GM21528 (cell line): Measurements from ENCODE around the gene THSD4.
"Not testable (repeated sequence)": the region's sequence is repeated elsewhere in the genome, so short reads cannot be mapped to it uniquely, and the experiment has no call there.

Experiments
- ATAC-seq: cut with Tn5 transposase; IDR thresholded peaks from one replicate; pipeline ENCODE4 v1.9.1; 2021; ENCODE audit warnings: mild to moderate bottlenecking, moderate library complexity; ENCODE audit not compliant: unreplicated experiment, low FRiP score

Gene THSD4

GRCh38 chr15:71245588-71245987 is 130.3 kb downstream of the THSD4 start:
- no peak for ATAC-seq

DNA sequence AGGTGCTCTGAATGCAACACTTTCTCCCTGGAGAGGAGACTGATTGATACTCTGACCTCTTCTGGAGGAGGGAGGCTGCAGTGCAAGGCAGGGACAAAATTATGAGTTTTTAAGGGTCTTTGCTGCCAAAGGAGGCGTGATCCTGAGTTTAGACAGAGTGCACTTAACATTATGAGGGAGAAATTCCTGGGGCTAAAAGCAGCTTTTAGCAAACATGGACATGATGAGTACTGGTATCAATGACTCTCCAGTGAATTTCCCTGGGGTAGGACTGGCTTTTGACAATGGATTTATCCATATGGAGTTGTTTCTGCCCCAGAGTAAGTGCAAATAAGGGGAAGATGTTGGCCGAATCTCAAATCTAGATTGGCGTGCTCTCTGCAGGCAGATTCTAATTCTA is 133.1 kb downstream of the THSD4 start:
- ATAC-seq = no peak

DNA sequence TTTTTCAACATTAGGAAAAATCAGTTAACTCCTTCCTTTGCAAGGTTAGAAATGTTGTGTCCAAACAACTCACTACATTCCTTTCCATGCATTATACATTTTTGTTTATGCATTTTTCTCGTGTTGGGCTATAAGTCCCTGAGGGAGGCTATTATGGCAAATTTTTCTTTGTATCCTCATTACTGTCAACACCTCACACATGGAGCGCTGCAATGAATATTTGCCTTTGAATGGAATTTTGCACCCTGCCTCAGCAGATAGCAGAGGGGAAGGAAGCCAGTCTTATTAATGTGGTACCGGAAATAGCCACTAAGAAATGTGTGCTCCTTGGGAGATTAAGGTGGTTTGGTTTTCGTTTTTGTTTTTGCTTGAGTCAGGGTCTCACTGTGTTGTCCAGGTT is 134.7 kb downstream of the THSD4 start:
- no peak for ATAC-seq

- no peak for ATAC-seq
Observed at GRCh38 chr15:71250936-71251583, 135.8 kb downstream of the THSD4 start.

DNA sequence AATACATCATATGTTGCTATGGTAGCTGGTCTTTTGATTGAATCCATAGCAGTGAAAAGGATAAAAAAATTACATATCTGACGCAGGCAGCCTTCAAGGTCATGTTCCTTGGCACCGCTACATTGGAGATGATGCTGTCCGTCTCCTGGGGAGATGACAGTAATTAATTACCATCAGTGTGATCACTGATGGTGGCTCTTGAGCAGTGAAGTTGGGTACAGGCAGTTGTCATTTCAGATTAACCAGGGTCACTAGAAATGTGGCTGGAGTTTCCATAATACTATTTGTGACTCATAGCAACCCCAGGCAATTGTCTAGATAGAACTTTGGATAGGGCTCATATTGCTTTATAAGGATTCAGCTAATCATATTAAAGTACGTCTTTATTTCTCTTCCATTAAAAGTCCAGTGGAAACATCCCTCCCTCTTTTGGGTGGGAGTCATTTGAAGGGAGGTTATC is 136.3 kb downstream of the THSD4 start:
- ATAC-seq = no peak

DNA sequence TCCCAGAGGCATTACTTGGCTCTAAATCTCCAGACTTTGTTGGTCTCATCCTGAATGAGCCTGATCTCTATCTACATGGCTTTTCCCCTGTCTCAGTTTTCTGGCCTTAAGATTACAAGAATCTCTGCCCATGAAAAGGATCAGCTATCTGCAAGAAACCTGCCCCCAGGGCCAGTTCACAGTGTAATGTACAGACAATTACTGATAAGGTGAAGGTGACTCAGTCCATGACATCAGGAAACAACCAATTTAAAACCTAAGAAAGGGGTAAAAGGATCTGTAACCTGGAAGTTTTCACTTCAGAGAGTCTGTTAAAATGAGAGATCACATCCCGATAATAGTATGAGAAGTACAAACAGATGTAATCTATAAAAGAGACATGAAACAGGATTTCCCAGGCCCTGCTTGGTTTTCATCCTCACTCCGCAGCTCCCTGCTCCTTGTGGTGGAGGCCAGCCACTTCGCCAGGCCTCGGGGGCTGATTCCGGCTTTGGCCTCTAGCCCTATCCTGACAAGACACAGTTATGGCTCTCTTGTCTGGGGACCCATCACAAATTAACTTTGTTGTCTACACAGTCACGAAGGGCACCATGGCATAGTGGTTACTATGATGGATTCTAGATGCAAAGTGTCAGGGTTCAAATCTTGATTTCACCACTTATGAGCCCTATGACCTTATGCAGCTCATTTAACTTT is 136.9 kb downstream of the THSD4 start:
- ATAC-seq = no peak

DNA sequence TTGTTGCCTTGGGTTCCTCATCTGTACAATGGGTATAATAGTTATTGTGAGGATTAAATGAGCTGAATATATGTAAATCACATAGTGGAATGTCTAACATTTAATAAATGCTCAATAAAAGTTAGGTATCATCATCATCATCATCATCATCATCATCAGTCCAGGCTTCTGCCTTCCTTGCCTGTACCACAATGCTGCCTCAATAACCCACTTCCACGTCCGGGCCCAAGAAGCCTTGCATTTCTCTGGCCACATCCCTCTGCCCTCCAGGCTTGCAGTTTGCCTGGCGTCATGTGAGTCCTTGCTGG is 137.4 kb downstream of the THSD4 start:
- ATAC-seq = no peak

- ATAC-seq = no peak
Observed at GRCh38 chr15:71254491-71254890, 139.2 kb downstream of the THSD4 start.

DNA sequence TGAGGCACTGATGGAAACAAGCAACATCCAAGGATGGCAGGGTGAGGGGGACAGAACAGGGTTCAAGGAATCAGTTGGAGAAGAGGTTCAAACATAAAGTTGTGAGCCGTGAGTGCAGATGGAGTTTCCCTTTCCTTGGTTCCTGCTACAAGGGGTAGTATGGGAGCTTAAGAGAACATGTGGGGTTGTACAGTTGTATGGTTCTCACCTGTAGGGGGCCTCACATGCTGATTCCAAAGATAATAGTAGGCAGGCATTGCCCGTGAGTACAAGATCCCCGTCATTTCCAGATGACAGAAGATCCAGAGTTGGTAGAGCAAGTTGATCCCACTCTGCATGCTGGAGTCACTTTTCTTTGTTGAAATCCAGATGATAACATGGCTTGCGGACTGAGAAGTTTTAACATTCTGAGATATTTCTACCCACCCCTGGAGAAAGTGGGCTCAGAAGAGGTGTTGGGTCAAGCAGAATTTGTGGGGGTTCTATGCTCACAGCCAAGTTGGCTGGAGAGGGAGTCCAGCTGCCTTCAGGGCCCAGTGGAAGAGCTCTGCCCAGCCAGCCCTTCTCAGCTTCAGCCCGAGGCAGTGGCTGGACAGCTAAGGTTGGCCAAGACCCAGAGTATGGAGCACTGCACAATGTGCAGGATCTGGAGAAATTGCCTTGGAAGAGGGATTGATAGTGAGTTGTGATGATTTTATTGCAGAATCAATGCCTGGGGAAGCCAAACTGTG is 141.8 kb downstream of the THSD4 start:
- ATAC-seq = no peak

DNA sequence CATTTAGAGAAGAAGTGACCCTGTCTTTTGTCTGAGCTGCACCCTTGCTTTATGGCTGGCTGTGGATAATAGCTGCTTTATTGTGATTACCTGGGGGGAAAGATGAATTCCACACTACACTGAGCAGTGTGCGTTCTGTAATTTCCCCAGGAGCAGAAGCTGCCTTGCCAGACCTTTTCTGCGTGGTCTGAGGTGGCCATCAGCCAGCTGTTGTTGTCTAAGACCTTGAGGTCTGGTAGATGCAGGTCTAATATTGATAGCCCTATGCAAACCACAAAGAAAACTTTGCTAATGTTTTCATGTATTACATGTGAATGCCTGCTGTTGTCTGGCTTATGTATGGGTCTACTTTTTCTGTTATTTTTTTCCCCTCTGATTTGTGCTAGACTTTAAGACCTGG is 144.6 kb downstream of the THSD4 start:
- ATAC-seq = no peak

- ATAC-seq = no peak
Observed at GRCh38 chr15:71261418-71261817, 146.1 kb downstream of the THSD4 start.

DNA sequence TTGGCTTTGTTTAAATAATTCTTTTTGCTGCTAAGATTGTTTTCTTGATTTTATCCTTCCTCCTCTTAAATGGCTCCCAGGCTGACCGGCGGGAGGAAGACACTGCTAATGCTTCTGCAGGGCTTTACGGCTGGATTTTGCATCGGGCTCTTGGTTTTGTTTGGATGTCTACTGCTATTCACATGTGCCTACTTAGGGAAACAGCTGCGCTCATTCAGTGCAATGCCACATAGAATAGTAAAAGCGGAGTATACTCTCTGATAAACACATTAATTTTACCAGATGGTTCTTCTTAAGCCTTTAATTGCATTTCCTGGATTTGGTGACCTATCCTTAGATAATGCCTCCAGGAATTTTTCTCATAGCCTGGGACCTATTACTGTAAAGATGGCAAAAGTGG is 146.6 kb downstream of the THSD4 start:
- ATAC-seq = no peak

DNA sequence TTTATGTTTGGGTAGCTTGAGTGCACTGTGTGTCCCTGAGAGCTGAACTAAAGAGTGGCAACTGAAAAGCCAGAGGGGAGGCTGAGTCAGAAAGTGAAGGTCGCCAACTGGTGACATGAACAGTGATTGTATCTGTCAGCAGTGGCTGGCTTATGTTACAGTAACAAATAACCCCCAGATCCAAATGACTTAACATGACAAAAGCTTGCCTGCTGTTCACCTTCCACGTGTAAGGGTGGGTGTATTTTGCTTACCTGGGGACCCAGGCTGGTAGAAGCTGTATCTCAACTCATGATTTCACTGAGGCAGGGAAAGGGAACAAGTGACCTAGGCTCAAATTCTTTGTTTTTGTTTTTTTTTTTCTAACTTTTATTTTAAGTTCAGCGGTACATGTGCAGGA is 147.3 kb downstream of the THSD4 start:
- no peak for ATAC-seq

DNA sequence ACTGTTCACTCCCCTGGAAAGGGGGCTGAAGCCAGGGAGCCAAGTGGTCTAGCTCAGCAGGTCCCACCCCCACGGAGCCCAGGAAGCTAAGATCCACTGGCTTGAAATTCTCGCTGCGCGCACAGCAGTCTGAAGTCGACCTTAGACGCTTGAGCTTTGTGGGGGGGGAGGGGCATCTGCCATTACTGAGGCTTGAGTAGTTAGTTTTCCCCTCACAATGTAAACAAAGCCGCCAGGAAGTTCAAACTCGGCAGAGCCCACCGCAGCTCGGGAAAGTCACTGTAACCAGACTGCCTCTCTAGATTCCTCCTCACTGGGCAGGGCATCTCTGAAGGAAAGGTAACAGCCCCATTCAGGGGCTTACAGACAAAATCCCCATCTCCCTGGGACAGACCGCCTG is 150.3 kb downstream of the THSD4 start:
- ATAC-seq = not testable (repeated sequence)

DNA sequence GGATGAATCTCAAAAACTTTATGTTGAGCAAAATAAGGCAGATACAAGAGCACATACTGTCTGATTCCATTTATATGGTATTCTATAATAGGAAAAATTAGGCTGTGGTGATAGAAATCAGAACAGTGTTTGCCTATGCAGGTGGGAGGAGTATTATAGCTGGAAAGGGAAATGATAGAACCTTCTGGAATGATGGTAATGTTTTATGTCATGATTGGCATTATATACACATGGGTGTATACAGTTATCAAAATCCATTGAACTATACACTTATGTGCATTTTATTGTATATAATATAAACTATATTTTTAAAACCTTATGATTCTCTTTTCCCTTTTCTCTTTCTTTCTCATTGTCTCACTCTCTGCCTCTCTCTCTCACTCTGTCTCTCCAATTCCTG is 156.1 kb downstream of the THSD4 start:
- no peak for ATAC-seq

DNA sequence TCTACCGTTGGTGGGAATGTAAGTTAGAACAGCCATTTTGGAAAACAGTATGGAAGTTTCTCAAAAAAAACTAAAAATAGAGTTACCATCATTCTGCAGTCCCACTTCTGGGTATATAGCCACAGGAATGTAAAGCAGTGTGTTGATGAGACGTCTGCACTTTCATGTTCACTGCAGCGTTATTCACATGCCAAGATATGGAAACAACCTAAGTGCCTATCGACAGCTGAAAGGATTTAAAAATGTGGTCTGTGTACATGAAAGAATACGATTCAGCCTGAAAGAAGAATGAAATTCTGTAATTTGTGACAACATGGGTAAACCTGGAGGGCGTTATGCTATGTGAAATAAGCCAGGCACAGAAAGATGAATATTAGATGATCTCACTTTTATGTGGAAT is 157.7 kb downstream of the THSD4 start:
- ATAC-seq = no peak

DNA sequence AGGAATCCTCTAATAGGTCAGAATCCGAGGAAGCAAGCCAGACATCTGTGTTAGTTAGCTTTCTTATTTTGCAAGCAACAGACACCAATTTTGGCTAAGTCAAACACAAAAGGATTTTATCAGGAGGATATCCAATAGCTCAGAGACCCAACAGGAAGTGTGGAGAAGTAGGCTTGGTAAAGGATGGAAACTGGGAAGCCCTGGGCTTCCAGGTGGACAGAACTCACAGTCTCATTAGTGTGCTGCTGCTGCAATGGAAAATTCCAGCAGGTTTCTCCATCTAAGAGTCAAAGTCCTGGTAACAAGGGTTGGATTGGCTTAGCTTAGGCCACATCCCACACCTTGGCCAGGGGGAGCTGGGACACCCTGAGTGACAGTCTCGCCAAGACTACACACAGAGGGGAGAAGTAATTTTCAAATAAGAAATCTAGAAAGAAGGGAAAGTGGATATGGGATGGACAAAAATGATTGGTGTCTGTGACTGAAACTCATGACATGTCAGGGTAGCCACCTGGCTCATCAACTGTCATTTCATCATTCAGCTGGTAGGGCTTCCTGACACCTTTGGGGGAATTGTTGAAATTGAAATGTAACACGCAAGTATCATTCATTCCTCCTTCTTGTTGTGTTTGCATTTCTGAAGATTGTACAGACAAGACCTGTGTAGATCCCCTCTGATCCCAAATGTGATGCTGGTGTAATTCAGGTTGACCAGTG is 158.6 kb downstream of the THSD4 start:
- no peak for ATAC-seq

GRCh38 chr15:71274448-71274798 is 159.2 kb downstream of the THSD4 start:
- ATAC-seq = no peak

DNA sequence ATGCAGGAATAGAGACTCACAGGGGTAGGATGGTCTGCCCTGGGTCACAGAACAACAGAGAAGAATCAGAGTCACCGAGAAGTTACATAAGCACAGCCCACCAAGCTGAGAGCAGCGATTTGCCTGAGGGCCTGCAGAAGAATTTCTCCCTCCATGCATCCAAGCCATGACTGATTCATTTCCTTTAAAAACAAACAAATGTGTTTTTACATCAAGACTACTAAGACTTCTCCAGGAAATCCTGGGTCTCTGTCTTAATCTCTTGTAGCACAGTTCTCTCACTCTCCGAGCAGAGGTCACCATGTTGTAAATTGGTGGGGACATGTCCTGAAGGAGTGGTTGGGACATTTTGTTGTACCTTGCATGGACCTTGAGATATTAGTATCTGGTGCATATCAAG is 159.8 kb downstream of the THSD4 start:
- ATAC-seq = no peak

DNA sequence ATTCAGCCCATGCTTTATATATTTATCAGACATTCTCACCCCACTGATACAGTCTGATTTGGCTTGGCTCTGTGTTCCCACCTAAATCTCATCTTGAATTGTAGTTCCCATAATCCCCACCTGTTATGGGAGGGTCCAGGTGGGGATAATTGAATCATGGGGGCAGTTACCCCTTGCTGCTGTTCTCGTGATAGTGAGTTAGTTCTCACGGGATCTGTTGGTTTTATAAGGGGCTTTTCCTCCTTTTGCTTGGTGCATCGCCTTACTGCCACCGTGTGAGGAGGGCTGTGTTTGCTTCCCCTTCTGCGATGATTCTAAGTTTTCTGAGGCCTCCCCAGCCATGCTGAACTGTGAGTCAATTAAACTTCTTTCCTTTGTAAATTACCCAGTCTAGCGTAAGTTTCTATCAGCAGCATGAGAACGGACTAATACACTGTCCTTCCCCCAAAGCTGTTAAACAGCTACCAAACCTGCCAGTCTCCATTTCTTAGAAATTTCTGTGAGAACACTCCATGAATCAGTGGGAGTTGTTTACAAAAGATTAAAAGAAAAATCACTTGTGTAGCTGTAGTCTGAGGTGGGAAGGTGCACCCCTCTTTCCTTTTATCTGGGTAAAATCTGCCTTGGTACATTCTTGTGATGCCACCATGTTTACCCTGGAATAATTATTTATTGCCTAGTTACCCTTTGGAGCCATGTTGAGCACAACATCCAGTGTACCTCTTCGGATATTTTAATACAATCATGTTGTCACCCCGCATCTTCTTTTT is 160.5 kb downstream of the THSD4 start:
- ATAC-seq = no peak

DNA sequence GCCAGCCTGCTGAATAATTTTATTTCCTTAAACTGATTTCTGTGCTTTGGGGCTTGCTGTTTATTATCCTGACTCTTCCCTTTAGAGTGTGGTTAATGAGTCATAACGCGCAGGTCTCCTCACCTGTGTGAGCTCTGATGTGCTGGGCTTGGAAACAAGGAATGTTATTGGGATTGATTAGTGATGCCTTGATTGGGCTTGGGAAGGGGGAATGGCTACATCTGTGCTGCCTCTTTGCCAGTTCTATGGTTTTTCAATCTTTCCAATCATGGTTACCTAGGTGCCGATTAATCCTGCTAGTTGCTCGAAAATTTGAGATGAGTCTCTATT is 161.0 kb downstream of the THSD4 start:
- no peak for ATAC-seq
